ENCODE measurements around the gene HOXD3. TPM values are rescaled to one million over a fixed set of nuclear protein-coding genes. Genes with fewer than 3 reads are reported as not detected.

Gene HOXD3
- total RNA-seq, 1 experiment from 2014 or later: not detected

DNA sequence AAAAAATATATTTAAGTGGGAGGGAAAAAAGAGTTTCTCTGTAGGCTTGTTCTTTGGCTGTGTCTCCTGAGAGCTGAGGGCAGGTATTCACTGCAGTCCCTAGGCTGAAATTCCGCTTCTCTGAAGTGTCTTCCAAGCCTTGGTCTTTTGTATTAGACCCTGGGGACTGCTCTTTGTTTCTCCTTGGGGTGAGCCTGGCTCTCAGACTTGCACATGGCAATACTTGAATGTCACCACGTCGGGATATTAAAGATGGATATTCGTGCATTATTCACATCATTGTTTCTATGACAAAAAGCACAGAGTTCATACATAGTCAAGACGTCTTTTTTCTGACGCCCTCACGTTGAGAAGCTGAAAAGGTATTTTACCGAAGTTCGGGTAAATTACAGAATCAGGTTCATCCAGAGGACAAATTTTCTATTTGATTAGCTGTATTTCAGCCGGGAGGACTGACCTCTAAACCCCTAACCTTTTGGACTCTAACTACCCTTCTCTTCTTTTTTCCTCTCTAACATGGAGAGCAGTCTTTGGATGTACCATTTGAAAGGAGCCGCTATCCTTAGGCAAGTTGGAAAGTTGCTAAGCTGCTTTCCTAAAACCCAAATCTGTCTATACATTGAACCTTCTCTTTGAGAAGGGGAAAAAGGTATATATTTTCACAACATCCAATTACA lies 2.4 kb upstream of the HOXD3 start:
- TF ChIP-seq, protein P1, sequence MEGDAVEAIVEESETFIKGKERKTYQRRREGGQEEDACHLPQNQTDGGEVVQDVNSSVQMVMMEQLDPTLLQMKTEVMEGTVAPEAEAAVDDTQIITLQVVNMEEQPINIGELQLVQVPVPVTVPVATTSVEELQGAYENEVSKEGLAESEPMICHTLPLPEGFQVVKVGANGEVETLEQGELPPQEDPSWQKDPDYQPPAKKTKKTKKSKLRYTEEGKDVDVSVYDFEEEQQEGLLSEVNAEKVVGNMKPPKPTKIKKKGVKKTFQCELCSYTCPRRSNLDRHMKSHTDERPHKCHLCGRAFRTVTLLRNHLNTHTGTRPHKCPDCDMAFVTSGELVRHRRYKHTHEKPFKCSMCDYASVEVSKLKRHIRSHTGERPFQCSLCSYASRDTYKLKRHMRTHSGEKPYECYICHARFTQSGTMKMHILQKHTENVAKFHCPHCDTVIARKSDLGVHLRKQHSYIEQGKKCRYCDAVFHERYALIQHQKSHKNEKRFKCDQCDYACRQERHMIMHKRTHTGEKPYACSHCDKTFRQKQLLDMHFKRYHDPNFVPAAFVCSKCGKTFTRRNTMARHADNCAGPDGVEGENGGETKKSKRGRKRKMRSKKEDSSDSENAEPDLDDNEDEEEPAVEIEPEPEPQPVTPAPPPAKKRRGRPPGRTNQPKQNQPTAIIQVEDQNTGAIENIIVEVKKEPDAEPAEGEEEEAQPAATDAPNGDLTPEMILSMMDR (IDR thresholded peaks at IDR 0.05; ENCODE audit: unreplicated experiment): no peak
- Mint-ChIP-seq H3K36me3 (ENCODE audit: insufficient read depth, unreplicated experiment) (no peaks in the 10 kb centered on the region), H3K4me3 (ENCODE audit: low read depth, unreplicated experiment) (no peak overlapping the region), H3K27me3 (ENCODE audit: unreplicated experiment) (peaks cover 11% of the 10 kb centered on the region), H3K9me3 (ENCODE audit: low read depth, unreplicated experiment) (no peaks in the 10 kb centered on the region), H3K4me1 (ENCODE audit: low read depth, unreplicated experiment) (no peaks in the 10 kb centered on the region), H3K27ac (ENCODE audit: unreplicated experiment) (no peak overlapping the region)
- no TSS peak for BruUV-seq (replicated peaks)
- no peak for DNase-seq
- CTCF ChIA-PET: interaction anchor here (1.9 kb wide), 1 partner anchor 300 kb away, joined by 6 read pairs; no protein-coding TSS in a partner anchor
- intact Hi-C loops (cut with micrococcal nuclease; ENCODE audit: unreplicated experiment): no loop called here

DNA sequence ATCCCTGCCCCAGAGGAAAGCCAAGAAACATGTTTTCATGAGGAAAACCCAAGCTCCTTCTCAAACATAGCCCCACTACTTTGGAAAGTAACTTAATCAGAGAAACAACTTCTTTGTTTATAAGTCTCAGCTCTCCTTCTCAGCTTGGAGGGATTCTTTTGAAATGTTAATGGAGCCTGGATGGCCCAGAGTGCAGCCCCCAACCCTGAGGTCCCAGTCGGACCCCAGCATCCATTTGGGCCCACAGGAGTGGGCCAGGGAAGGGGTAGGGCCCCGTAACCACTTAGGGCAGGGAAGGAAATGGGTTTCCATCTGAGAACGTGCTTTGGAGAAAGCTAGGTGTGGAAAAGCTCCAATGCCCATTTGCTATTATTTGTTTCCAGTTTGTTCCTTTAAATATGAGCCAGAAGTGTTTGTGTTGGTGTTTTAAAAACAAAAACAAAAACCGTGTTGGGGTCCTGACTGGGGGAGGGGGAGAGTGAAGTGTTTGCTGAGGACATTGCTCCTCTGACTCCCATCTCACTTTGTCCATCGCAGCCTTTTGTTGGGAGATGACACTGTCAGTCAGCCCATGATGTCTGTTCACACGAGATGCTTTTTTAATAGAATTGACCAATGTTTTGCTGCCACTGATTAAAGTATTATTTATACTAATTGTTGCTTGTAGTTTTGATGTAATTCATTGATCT lies 1.6 kb upstream of the HOXD3 start:
- no peak overlapping the region for H3K4me3 Mint-ChIP-seq (ENCODE audit: low read depth, unreplicated experiment)
- intact Hi-C loops (cut with micrococcal nuclease; ENCODE audit: unreplicated experiment): no loop called here
- peaks cover 11% of the 10 kb centered on the region for H3K27me3 Mint-ChIP-seq (ENCODE audit: unreplicated experiment)
- DNase-seq: no peak
- BruUV-seq (replicated peaks): no TSS peak
- CTCF ChIA-PET: no interaction called here
- no peaks in the 10 kb centered on the region for H3K9me3 Mint-ChIP-seq (ENCODE audit: low read depth, unreplicated experiment)
- TF ChIP-seq, protein P1 (IDR thresholded peaks at IDR 0.05; ENCODE audit: unreplicated experiment): no peak
- H3K36me3 Mint-ChIP-seq (ENCODE audit: insufficient read depth, unreplicated experiment): no peaks in the 10 kb centered on the region
- no peak overlapping the region for H3K27ac Mint-ChIP-seq (ENCODE audit: unreplicated experiment)
- H3K4me1 Mint-ChIP-seq (ENCODE audit: low read depth, unreplicated experiment): no peaks in the 10 kb centered on the region

- Mint-ChIP-seq H3K4me3 (ENCODE audit: low read depth, unreplicated experiment) (no peak overlapping the region), H3K36me3 (ENCODE audit: insufficient read depth, unreplicated experiment) (no peaks in the 10 kb centered on the region), H3K9me3 (ENCODE audit: low read depth, unreplicated experiment) (no peaks in the 10 kb centered on the region), H3K4me1 (ENCODE audit: low read depth, unreplicated experiment) (no peaks in the 10 kb centered on the region), H3K27me3 (ENCODE audit: unreplicated experiment) (peaks cover 11% of the 10 kb centered on the region), H3K27ac (ENCODE audit: unreplicated experiment) (no peak overlapping the region)
- intact Hi-C loops (cut with micrococcal nuclease; ENCODE audit: unreplicated experiment): no loop called here
- no TSS peak for BruUV-seq (replicated peaks)
- CTCF ChIA-PET: no interaction called here
- TF ChIP-seq, protein P1 (IDR thresholded peaks at IDR 0.05; ENCODE audit: unreplicated experiment): no peak
- no peak for DNase-seq
These were observed 753 bp upstream of the HOXD3 start for GRCh38 chr2:176156301-176156806.

- Mint-ChIP-seq H3K27me3 (ENCODE audit: unreplicated experiment) (peaks cover 11% of the 10 kb centered on the region), H3K9me3 (ENCODE audit: low read depth, unreplicated experiment) (peaks cover 2% of the 10 kb centered on the region), H3K4me1 (ENCODE audit: low read depth, unreplicated experiment) (no peaks in the 10 kb centered on the region), H3K36me3 (ENCODE audit: insufficient read depth, unreplicated experiment) (no peaks in the 10 kb centered on the region), H3K27ac (ENCODE audit: unreplicated experiment) (no peak overlapping the region), H3K4me3 (ENCODE audit: low read depth, unreplicated experiment) (no peak overlapping the region)
- DNase-seq: no peak
- CTCF ChIA-PET: no interaction called here
- intact Hi-C loops (cut with micrococcal nuclease; ENCODE audit: unreplicated experiment): no loop called here
- BruUV-seq (replicated peaks): no TSS peak
- TF ChIP-seq, protein P1 (IDR thresholded peaks at IDR 0.05; ENCODE audit: unreplicated experiment): no peak
These were observed 535 bp downstream of the HOXD3 start for GRCh38 chr2:176157499-176158185.

Data from Calu3 (cell line).